ENCODE data around the gene ABCC8.

- TF ChIP-seq ZFP30 (CRISPR knock-in tag; IDR thresholded peaks at IDR 0.05; ENCODE audit: borderline replicate concordance): no peak
- no peak for TF ChIP-seq ZSCAN29 (IDR thresholded peaks at IDR 0.05)
- TF ChIP-seq ATF1 (CRISPR knock-in tag; IDR thresholded peaks at IDR 0.05): no peak
- TF ChIP-seq ATF1 (tag; IDR thresholded peaks at IDR 0.05): no peak
Measured at GRCh38 chr11:17446482-17446881, 30.2 kb downstream of the ABCC8 start.
